Activated CD4-positive, CD25-positive, alpha-beta regulatory T cell treated with anti-CD3 and anti-CD28 coated beads, Interleukin-2, amount 50 U/mL, for 24 hours (primary cell): ENCODE measurements around the gene SLC2A13.
"Not testable (repeated sequence)": the region's sequence is repeated elsewhere in the genome, so short reads cannot be mapped to it uniquely, and the experiment has no call there.

Source experiments
- ATAC-seq, 2 donors: fragments of 150-1000 bp; cut with Tn5 transposase; one replicate each; pipeline ENCODE4 v1.10.0; 2021; ENCODE audit warnings: mild to moderate bottlenecking in 1 of 2, moderate library complexity in 1 of 2

SLC2A13 gene

GRCh38 chr12:39922598-39922997 is 183.3 kb downstream of the SLC2A13 start:
- not testable (repeated sequence) for ATAC-seq

DNA sequence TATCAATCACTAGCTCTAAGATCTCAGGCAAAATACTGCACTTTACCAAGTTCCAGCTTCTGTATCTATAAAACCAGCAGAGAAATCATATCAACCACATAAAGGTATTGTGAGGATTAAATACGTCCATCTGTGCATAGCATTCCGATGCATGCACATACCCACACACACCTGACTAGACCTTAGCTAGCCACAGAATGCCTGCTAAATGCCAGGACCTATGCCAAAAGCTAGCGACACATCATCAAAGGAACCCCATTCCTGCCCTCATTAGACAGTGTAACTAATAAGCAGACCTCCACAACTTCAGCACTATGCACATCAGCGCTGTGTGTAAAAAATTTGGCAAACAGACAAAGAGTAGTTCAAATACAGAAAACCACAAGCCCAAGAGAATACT is 185.2 kb downstream of the SLC2A13 start:
- no peak for ATAC-seq

GRCh38 chr12:39920222-39920621 is 185.7 kb downstream of the SLC2A13 start:
- no peak for ATAC-seq

GRCh38 chr12:39919790-39920189 is 186.1 kb downstream of the SLC2A13 start:
- no peak for ATAC-seq

DNA sequence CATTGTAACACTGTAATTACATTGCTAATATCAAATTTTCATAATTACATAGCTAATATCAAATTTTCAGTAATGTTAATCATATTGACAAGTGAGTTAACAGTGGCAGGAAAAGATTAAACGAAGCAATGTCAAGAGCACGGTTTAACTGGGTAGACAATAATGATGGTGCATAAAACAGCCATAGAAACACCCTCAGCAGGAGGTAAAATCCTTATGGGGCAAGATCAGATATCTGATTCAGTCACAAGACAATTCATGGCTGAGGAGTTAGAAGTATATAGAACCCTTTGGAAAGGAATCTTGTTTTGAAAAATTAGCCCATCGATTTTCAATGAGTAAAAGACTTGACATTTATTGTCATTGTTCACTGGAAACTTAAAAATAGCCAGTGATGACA is 190.6 kb downstream of the SLC2A13 start:
- no peak for ATAC-seq

GRCh38 chr12:39912211-39912980 is 193.5 kb downstream of the SLC2A13 start:
- ATAC-seq = no peak

DNA sequence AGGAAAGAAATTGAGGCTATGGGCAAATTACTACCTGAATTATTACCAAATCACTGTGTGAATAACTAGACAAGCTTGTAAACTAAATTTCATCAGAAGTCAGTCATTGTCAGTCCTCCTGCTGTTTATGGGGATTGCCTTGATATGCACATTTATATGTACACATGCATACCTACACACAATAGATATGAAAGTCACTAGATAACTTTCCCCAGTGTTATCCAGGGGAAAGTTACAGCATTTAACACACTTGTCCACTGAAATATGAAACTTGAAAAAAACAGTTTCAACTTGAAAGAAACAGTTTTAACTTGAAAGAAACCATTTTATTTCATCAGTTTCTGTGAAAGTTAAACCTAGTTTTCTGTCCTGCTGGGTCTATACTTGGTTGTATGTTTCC is 199.6 kb downstream of the SLC2A13 start:
- no peak for ATAC-seq

GRCh38 chr12:39905152-39905551 is 200.7 kb downstream of the SLC2A13 start:
- ATAC-seq = no peak

GRCh38 chr12:39902821-39903220 is 203.1 kb downstream of the SLC2A13 start:
- ATAC-seq = peak in 1 of 2 donors; percentile 38

DNA sequence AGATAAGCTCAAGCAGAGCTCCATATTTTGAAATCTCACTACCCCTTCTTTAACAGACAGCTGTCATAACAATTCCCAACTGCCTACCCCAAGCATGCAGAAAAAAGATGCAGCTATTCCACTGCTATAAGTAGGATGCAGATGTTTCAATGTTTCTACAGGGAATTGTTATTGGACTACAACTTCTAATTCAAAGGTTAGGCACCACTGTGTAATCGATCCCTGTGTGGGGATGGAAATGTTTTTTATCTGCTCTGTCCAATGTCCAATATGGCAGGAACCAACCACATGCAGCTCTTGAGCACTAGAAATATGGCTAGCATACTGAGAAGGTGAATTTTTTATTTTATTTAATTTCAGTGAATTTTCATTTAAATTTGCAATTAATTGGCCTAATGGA is 208.6 kb downstream of the SLC2A13 start:
- ATAC-seq = no peak

DNA sequence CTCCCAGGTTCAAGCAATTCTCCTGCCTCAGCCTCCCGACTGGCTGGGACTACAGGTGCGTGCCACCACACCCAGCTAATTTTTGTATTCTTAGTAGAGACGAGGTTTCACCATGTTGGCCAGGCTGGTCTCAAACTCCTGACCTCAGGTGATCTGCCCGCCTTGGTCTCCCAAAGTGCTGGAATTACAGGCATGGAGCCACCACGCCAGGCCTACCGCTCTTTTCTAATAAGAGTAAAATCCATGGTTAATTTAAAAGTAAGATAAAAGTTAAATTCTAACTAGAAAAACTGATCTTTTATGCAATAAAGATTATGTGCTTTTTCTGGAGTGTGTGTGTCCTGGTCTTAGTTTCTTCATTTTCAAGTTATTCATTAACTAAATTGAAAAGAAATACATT is 212.5 kb downstream of the SLC2A13 start:
- not testable (repeated sequence) for ATAC-seq

GRCh38 chr12:39892146-39892545 is 213.7 kb downstream of the SLC2A13 start:
- no peak for ATAC-seq

GRCh38 chr12:39887856-39888255 is 218.0 kb downstream of the SLC2A13 start:
- no peak for ATAC-seq

DNA sequence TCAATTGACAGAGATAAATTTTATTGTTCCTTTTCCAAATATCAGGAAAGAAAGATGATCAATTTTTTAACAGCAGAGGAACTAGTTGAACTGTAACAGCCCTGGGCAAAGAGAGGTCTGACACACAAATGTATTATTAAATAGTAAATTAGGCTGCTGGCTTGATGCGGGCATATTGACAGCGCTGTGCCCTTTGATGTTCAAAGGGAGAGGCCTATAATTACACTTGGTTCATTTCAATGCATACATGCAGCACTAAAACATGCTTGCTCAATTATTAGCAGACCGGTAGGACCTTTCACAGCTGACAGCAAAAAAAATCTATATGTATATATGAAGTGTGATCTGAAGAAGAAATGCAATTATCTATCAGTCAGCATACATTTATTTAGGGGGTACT is 219.8 kb downstream of the SLC2A13 start:
- no peak for ATAC-seq

DNA sequence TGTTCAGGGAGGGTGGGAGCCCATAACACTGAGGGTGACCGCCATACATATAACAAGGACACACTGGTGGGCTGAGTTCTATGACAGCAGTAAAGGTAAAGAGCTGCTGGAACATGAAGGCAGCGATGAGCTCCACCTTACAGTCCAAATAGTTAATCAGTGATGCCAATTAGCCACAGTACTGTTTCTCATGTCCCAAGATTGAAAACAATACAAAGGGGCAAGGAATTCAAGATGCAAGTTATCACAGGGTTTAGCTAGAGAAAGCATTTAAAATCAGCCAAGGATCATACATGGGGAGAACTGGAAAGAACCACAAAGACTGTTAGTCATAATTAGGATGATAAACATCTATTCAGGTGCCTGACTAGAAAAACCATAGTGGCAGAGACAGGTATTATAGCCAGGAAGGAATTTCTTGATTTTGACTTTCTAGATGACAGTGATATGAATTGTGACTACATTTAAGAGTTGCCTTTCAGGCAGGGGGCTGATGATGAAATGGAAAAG is 221.2 kb downstream of the SLC2A13 start:
- ATAC-seq = no peak

GRCh38 chr12:39883411-39883810 is 222.5 kb downstream of the SLC2A13 start:
- ATAC-seq = no peak

- no peak for ATAC-seq
Observed at GRCh38 chr12:39878753-39879152, 227.1 kb downstream of the SLC2A13 start.

DNA sequence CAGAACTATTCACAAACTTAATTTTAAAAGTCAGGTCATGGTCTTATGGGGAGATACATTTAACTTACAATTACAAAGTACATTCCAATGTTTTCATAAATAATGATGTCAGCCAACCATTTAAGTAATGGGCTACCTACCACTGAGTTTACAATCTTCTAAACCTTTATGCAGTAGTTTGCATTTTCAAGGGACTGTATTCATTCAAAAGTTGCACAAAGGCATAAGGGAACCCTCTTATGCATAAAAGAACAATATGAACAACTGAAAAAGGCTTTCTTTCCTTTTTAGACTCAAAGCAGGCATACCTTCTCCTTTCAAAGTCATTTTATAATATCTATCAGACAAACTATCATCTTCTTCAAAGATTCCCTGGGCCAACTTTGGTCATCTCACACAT is 230.2 kb downstream of the SLC2A13 start:
- ATAC-seq = no peak

DNA sequence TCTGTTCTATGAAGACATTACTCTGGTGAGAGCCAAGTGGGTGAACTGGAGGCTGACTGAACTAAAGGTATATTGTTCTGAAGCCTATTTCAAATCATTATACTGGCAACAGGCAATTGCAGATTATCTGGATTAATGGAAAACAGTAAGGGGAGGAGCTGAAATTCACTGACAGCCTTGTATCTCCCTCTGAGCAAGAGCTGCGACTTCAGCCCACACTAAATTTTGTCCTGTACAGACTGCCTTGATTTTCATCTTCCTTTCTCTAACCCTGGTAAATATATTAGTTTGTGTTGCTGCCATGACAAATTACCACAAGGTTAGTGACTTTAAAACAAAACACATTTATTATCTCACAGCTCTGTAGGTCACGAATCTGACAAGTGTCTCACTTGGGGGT is 231.1 kb downstream of the SLC2A13 start:
- no peak for ATAC-seq

DNA sequence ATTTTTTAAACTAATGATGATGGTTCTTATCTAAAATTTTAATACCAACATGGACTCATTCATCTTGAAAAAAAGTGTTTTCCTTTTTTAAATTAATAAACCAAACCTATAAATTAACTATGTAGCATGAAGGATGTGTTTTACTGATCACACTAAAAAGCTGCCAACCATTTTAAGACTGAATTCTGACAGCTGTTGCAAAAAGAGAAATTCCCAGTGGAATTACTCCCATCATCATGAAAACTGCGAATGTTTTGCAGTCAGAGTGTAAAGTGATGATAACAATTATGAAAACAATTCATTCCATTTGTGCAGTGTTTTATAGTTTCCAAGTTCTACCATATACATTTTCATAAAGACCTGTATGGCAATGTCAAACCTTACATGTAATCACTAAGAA is 232.8 kb downstream of the SLC2A13 start:
- ATAC-seq = no peak

- ATAC-seq = no peak
Observed at GRCh38 chr12:39872425-39872824, 233.5 kb downstream of the SLC2A13 start.

DNA sequence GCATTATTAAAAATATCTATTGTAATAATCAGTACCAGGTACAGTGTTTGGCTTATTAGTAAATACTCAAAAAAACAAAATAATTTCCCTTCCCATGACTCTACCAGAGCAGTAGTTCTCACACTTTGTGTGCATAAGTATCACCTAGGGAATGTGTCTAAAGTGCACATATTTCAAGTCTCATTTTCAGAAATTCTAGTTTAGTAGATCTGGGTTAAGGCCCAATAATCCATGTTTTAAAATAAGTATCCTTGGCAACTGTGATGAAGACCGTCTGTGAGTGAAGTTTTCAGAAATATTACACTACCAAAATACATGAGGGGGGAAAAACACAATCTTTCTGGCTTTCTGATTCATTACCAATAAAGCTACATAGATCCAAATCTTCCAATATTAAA is 237.6 kb downstream of the SLC2A13 start:
- ATAC-seq = no peak

DNA sequence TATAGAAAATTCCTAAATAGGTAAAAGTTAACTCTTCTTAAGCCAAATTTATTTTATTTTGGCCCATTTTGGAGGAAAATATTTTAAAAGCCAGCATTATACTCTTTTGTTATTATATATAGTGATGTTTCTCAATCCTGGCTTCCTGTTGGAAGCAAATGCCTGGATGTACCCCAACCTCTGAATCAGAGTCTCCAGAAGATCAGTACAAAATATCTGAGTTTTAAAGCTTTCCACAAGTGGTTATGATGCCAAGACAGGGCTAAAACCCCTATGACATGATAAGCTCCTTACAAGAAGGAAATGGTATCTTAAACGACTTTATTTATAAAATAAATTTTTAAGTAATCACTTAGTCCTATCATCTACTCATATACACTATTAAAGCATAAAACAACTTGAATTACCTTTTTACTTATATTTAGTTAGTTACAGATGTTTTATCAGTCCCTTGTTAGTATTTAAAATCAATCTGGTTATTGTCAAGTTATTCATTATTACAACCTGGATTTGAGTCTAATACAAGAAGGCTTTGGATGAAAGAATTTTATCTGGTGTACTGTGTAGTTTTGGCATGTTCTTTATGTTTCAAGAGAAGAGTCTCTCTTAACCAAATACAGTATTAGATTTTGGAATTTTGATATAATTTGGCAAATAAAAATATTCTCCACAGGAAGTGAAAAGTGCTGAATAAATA is 238.1 kb downstream of the SLC2A13 start:
- no peak for ATAC-seq

DNA sequence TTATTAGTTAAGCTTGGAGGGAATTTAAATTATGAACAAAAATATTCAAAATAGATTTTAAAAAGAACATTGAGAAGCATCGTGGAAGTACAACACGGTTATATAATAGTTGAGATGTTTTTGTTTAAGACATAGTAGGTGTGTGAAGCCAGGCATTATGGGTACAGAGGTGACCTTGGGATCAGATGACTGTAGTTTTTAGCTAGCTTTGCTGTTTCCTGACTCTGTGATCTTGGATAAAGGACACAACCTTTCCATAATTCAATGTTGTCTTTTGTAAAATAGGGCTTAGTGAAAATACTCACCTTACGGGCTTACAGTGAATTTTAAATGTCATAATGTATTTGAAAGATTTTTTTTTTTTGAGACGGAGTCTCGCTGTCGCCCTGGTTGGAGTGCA is 239.7 kb downstream of the SLC2A13 start:
- ATAC-seq = no peak
